HG02588 (cell line): ENCODE data around the gene USP10.
A peak's percentile ranks its signal among the peaks of the same experiment; 100 is the strongest.

Experiments
- ATAC-seq: cut with Tn5 transposase; IDR thresholded peaks from one replicate; pipeline ENCODE4 v1.9.1; 2021; ENCODE audit warnings: mild to moderate bottlenecking, moderate library complexity; ENCODE audit not compliant: unreplicated experiment

Gene USP10

GRCh38 chr16:84699712-84700445, at the start of gene USP10:
TSS of gene USP10 (plus strand) at chr16:84700000. CDS start at chr16:84700091, 91 bp downstream.
- peak; percentile 75 for ATAC-seq

- ATAC-seq = no peak
Measured at GRCh38 chr16:84650062-84650991, 49.5 kb upstream of the USP10 start.

- ATAC-seq = no peak
Measured at GRCh38 chr16:84652566-84652965, 47.2 kb upstream of the USP10 start.

GRCh38 chr16:84654238-84654637, 45.6 kb upstream of the USP10 start:
- ATAC-seq = no peak

GRCh38 chr16:84654998-84655397, 44.8 kb upstream of the USP10 start:
- no peak for ATAC-seq

- no peak for ATAC-seq
Measured at GRCh38 chr16:84656649-84657048, 43.2 kb upstream of the USP10 start.

- ATAC-seq = no peak
Measured at GRCh38 chr16:84657229-84657837, 42.5 kb upstream of the USP10 start.

GRCh38 chr16:84658690-84659089, 41.1 kb upstream of the USP10 start:
- ATAC-seq = no peak

GRCh38 chr16:84659656-84660300, 40.0 kb upstream of the USP10 start:
- no peak for ATAC-seq

GRCh38 chr16:84660973-84661372, 38.8 kb upstream of the USP10 start:
- no peak for ATAC-seq

GRCh38 chr16:84661418-84662060, 38.3 kb upstream of the USP10 start:
- ATAC-seq = no peak

- ATAC-seq = no peak
Measured at GRCh38 chr16:84662471-84662870, 37.3 kb upstream of the USP10 start.

- ATAC-seq = peak; percentile 88
Measured at GRCh38 chr16:84663433-84664101, 36.2 kb upstream of the USP10 start.

GRCh38 chr16:84665359-84665758, 34.4 kb upstream of the USP10 start:
- ATAC-seq = no peak

- ATAC-seq = no peak
Measured at GRCh38 chr16:84665843-84666242, 34.0 kb upstream of the USP10 start.

GRCh38 chr16:84667600-84668309, 32.0 kb upstream of the USP10 start:
- ATAC-seq = no peak

GRCh38 chr16:84670063-84670462, 29.7 kb upstream of the USP10 start:
- ATAC-seq = no peak

- no peak for ATAC-seq
Measured at GRCh38 chr16:84672276-84673202, 27.3 kb upstream of the USP10 start.
